Omental fat pad (tissue), 4 donors: ENCODE data around the gene SLC35G2. TPM values are rescaled to one million over a fixed set of nuclear protein-coding genes. Genes with fewer than 3 reads are reported as not detected.
"Not testable (repeated sequence)": the region's sequence is repeated elsewhere in the genome, so short reads cannot be mapped to it uniquely, and the experiment has no call there.

Experiments used
- ATAC-seq: fragments of 150-250 bp; one replicate; pipeline ENCODE4 v1.9.1; 2016; ENCODE audit warnings: mild to moderate bottlenecking, moderate library complexity; ENCODE audit not compliant: low FRiP score
- DNase-seq: peaks from one replicate; pipeline ENCODE4 v3.0.0-alpha.2; 2019; ENCODE audit warnings: low spot score
- CTCF ChIP-seq, 3 donors: fragments of 450-650 bp; IDR thresholded peaks; one replicate each; pipeline ENCODE4 v1.5.1; 2016 to 2017; ENCODE audit warnings: antibody characterized with exemption in 3 of 3, mild to moderate bottlenecking in 3 of 3, moderate library complexity in 2 of 3
- total RNA-seq, 4 donors: library from RNA; depleted of rRNA; stranded (reverse); fragments of >200 nt; gene quantifications; one replicate each; pipeline ENCODE4 v1.1.0, GENCODE V29; 2016

The SLC35G2 gene
- total RNA-seq, 4 donors from 2014 or later: 9.1 to 27.8 (median 11.6) TPM

GRCh38 chr3:136901391-136901790, 82.5 kb downstream of the SLC35G2 start:
- TF ChIP-seq CTCF (IDR thresholded peaks at IDR 0.05): no peak
- DNase-seq (no peak), ATAC-seq (no peak)

- ATAC-seq, DNase-seq: not testable (repeated sequence)
These were observed 83.6 kb downstream of the SLC35G2 start for GRCh38 chr3:136902530-136902929.

GRCh38 chr3:136903899-136904298, 85.0 kb downstream of the SLC35G2 start:
- TF ChIP-seq CTCF (IDR thresholded peaks at IDR 0.05): no peak
- no peak for ATAC-seq
- DNase-seq: no peak

GRCh38 chr3:136904746-136905145, 85.8 kb downstream of the SLC35G2 start:
- DNase-seq (no peak), ATAC-seq (no peak)
- no peak for TF ChIP-seq CTCF (IDR thresholded peaks at IDR 0.05)

Other genes starting within 250 kb of the SLC35G2 start
- gene STAG1, start 66.7 kb upstream of the SLC35G2 start, total RNA-seq: 10 to 100 TPM; 37.6 to 57.5 (median 41.6) TPM
- 10 to 100 TPM; 34.9 to 57.7 (median 50.8) TPM for gene NCK1, start 43.1 kb downstream of the SLC35G2 start, total RNA-seq
- gene IL20RB, start 138.9 kb downstream of the SLC35G2 start, total RNA-seq: 1 to 10 TPM; 1.1 to 4.4 (median 2.3) TPM